ENCODE measurements around the gene FZR1. TPM values are rescaled to one million over a fixed set of nuclear protein-coding genes. Genes with fewer than 3 reads are reported as not detected.

The FZR1 gene
- total and polyA plus RNA-seq, 9 of the 15 experiments (the other 6 are each of a cell fraction or from before 2014, with no cell fraction given), result 0.18 to 48.0 (median 22.2) TPM

GRCh38 chr19:3544742-3545668 is 38.9 kb downstream of the FZR1 start (continued):
- TF ChIP-seq RBM14 (IDR thresholded peaks at IDR 0.05; ENCODE audit: borderline replicate concordance, insufficient read depth, low read depth, low read length) (no peak), TAF7 (tag; IDR thresholded peaks at IDR 0.05) (no peak), OTX1 (CRISPR knock-in tag; IDR thresholded peaks at IDR 0.05) (no peak), MNT (conservative IDR thresholded peaks at IDR 0.05) (no peak; a peak in 1 of 4 replicates), PCBP1 (IDR thresholded peaks at IDR 0.05; ENCODE audit: low read depth, low read length, poor library complexity, severe bottlenecking) (peak; percentile 35), STAT6 (CRISPR knock-in tag; IDR thresholded peaks at IDR 0.05) (no peak), KLF13 (tag; IDR thresholded peaks at IDR 0.05; ENCODE audit: borderline replicate concordance, low read depth) (no peak), NFE2 (IDR thresholded peaks at IDR 0.05; ENCODE audit: low read depth) (no peak), HDAC6 (IDR thresholded peaks at IDR 0.05; ENCODE audit: low read depth, low read length) (no peak), BRF1 (IDR thresholded peaks at IDR 0.05; ENCODE audit: borderline replicate concordance, extremely low read depth, insufficient read length) (no peak), ZBTB5 (IDR thresholded peaks at IDR 0.05) (no peak), RBM15 (IDR thresholded peaks at IDR 0.05; ENCODE audit: insufficient read depth, low read length) (no peak), SIRT6 (IDR thresholded peaks at IDR 0.05; ENCODE audit: low read depth, low read length) (peak; percentile 65), TEAD4 (IDR thresholded peaks at IDR 0.05; ENCODE audit: low read length) (no peak), TEAD4 (CRISPR knock-in tag; IDR thresholded peaks at IDR 0.05; ENCODE audit: borderline replicate concordance) (no peak), DMBX1 (CRISPR knock-in tag; IDR thresholded peaks at IDR 0.05; ENCODE audit: borderline replicate concordance) (no peak), ZNF586 (CRISPR knock-in tag; conservative IDR thresholded peaks at IDR 0.05) (no peak), ZNF140 (CRISPR knock-in tag; IDR thresholded peaks at IDR 0.05) (no peak)
